Esophagus muscularis mucosa (tissue), 4 donors: Measurements from ENCODE around the gene ZFP36L1. TPM values are rescaled to one million over a fixed set of nuclear protein-coding genes. Genes with fewer than 3 reads are reported as not detected.

ENCODE experiments used
- DNase-seq: peaks from one replicate; pipeline ENCODE4 v3.0.0-alpha.2; 2017; ENCODE audit errors: extremely low spot score
- H3K27ac ChIP-seq, 4 donors: fragments of 200-600 bp; sonication (generic); replicated peaks in 1 of 4; 1 replicate in 3 of 4; 2 replicates in 1 of 4; pipeline ENCODE4 v1.5.1; 2016 to 2019; ENCODE audit warnings: mild to moderate bottlenecking in 1 of 4
- H3K27me3 ChIP-seq, 4 donors: fragments of 200-600 bp; sonication (generic); one replicate each; pipeline versions ENCODE4 v1.5.1 to v1.6.0; 2016 to 2019
- H3K36me3 ChIP-seq, 4 donors: fragments of 200-600 bp; sonication (generic); one replicate each; pipeline ENCODE4 v1.5.1; 2016 to 2019
- H3K4me1 ChIP-seq, 4 donors: fragments of 200-600 bp; sonication (generic); one replicate each; pipeline ENCODE4 v1.5.1; 2016 to 2019
- H3K4me3 ChIP-seq, 4 donors: fragments of 200-600 bp; sonication (generic); 1 replicate in 2 of 4; 2 replicates in 2 of 4; pipeline ENCODE4 v1.5.1; 2016 to 2019; ENCODE audit warnings: mild to moderate bottlenecking in 4 of 4, moderate library complexity in 1 of 4
- H3K9me3 ChIP-seq, 4 donors: fragments of 200-600 bp; sonication (generic); 1 replicate in 3 of 4; 2 replicates in 1 of 4; pipeline ENCODE4 v1.5.1; 2016 to 2019
- EP300 ChIP-seq: sonication (generic); formaldehyde crosslinking; IDR thresholded peaks from one replicate; pipeline ENCODE4 v1.6.1; 2017; ENCODE audit warnings: antibody characterized with exemption
- POLR2A ChIP-seq: fragments of 450-650 bp; IDR thresholded peaks from one replicate; pipeline ENCODE4 v1.6.1; 2017; ENCODE audit warnings: antibody characterized with exemption, moderate library complexity, mild to moderate bottlenecking, low read depth
- POLR2AphosphoS5 ChIP-seq, 2 donors: sonication (generic); formaldehyde crosslinking; IDR thresholded peaks; one replicate each; pipeline ENCODE4 v1.6.1; 2017; ENCODE audit warnings: antibody characterized with exemption in 2 of 2
- WGBS: methylation state at CpG from one replicate; pipeline ENCODE4 v1.1.5; 2018; 5-methylcytosine and 5-hydroxymethylcytosine counted together
- intact Hi-C: fragments of 100-400 bp; cut with DNase I; formaldehyde crosslinking; loops from one replicate; pipeline ENCODE4 v1.15.1; 2023
- total RNA-seq, 4 donors: library from RNA; depleted of rRNA; stranded (reverse); fragments of >200 nt; gene quantifications; one replicate each; pipeline versions ENCODE4 v1.1.0 to v1.2.1, GENCODE V29; 2016
- TF ChIP-seq, protein P1 (sequence below), 3 experiments: fragments of 200-600 bp in 2 of 3; fragments of 450-650 bp in 1 of 3; sonication (generic) in 2 of 3; IDR thresholded peaks; one replicate each; pipeline ENCODE4 v1.5.1; 2017 to 2019; ENCODE audit warnings: antibody characterized with exemption in 3 of 3, mild to moderate bottlenecking in 2 of 3, moderate library complexity in 1 of 3

ZFP36L1 gene
- total RNA-seq, 4 donors from 2014 or later: 191 to 704 (median 444) TPM

DNA sequence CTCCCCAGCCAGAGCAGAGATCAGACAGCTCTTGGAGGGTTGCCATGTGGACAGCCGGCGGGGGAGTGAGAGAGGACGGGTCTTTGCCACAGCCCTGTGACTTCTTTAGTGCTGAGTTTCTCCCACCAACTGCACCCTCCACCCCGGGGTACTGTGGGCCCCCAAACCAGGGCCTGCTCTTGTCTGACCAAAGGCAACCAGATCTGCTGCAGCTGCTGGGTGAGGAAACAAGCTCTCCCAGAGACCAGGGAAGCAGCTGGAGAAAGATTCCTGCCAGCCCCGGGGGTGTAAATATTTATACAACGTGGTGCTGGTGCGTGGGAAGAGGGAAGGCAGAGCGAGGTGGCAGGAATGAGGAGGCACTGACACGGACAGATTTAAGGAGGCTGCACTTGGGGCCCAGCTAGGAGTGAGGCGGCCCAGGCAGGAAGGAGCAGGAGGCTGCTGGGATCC is 14.3 kb upstream of the ZFP36L1 start:
- no peaks in the 10 kb centered on the region for H3K27me3 ChIP-seq
- TF ChIP-seq, protein P1, sequence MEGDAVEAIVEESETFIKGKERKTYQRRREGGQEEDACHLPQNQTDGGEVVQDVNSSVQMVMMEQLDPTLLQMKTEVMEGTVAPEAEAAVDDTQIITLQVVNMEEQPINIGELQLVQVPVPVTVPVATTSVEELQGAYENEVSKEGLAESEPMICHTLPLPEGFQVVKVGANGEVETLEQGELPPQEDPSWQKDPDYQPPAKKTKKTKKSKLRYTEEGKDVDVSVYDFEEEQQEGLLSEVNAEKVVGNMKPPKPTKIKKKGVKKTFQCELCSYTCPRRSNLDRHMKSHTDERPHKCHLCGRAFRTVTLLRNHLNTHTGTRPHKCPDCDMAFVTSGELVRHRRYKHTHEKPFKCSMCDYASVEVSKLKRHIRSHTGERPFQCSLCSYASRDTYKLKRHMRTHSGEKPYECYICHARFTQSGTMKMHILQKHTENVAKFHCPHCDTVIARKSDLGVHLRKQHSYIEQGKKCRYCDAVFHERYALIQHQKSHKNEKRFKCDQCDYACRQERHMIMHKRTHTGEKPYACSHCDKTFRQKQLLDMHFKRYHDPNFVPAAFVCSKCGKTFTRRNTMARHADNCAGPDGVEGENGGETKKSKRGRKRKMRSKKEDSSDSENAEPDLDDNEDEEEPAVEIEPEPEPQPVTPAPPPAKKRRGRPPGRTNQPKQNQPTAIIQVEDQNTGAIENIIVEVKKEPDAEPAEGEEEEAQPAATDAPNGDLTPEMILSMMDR (IDR thresholded peaks at IDR 0.05): peak in 1 of 3 experiments; percentile 3
- TF ChIP-seq POLR2AphosphoS5 (IDR thresholded peaks at IDR 0.05) (peak; percentile 55 to 63), EP300 (no peak)
- intact Hi-C loops: no loop called here
- WGBS: 5% methylated on average over 9 of the region's 10 CpGs
- peak; percentile 92 for DNase-seq
- peaks cover 28 to 63% (median 60%) of the 10 kb centered on the region in 4 donors for H3K4me1 ChIP-seq
- H3K4me3 ChIP-seq: no peak overlapping the region
- H3K27ac ChIP-seq: peak overlapping the region; percentile 83 to 88 (median 85)
- no peaks in the 10 kb centered on the region for H3K36me3 ChIP-seq
- H3K9me3 ChIP-seq: peaks cover 0 to 7% (median 2%) of the 10 kb centered on the region in 4 donors

DNA sequence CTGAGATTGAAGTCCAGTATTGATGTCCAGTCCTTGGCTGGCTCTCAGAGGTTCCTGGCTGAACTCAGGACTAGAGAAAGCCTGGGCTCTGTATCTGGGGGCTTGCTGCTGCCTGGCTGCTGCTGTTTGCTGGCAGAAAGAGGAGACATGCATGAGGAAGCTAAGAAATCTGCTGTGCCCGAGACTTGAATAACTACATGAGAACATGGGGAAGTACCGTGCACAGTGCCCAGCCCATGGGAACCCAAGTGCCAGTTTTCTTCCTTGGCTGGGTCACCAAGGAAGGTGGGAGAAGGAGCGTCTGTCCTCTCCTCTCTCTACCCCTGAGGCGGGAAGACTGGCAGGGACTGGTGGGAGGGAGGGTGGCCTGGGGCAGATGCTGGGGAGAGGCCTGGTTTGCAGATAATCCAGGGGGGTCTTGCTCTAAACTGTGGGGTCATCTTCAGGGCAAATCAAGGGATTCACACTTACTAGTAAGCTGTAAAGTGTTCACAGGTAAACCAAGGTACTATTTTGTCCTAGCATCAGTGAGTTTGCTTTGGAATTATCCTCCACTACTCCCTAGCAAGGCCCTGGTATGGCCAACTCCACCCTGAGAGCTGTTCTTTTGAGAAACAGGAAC is 13.8 kb upstream of the ZFP36L1 start:
- H3K27me3 ChIP-seq: no peaks in the 10 kb centered on the region
- H3K4me1 ChIP-seq: peaks cover 28 to 63% (median 57%) of the 10 kb centered on the region in 4 donors
- peak; percentile 86 for DNase-seq
- no peaks in the 10 kb centered on the region for H3K36me3 ChIP-seq
- no peak overlapping the region for H3K4me3 ChIP-seq
- peak overlapping the region; percentile 83 to 88 (median 85) for H3K27ac ChIP-seq
- TF ChIP-seq POLR2A (no peak), POLR2AphosphoS5 (IDR thresholded peaks at IDR 0.05) (no peak), EP300 (no peak)
- TF ChIP-seq, protein P1 (IDR thresholded peaks at IDR 0.05): no peak
- WGBS: 39% methylated on average over 4 of the region's 4 CpGs
- intact Hi-C loops: no loop called here
- H3K9me3 ChIP-seq: peaks cover 0 to 9% (median 2%) of the 10 kb centered on the region in 4 donors

DNA sequence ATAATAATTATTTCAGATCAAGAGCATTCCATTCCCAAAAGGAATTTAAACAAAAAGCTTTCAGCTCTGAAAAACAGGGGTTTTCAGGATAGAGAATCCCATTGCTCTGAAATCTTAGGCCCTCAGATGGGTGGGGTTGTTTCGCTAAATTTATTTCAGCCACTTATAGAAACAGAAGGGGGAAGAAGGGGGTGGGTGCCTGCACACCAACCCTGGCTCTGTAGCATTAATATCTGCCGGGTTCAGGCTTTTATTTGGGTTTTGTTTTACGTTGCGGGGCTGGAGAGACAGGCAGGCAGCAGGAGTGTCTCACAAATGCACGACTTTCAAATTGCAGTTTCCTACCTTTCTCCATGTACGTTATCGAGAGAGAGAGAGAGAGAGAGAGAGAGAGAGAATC is 12.5 kb upstream of the ZFP36L1 start:
- TF ChIP-seq, protein P1 (IDR thresholded peaks at IDR 0.05): no peak
- TF ChIP-seq POLR2A: no peak
- TF ChIP-seq EP300: no peak
- no peak for TF ChIP-seq POLR2AphosphoS5 (IDR thresholded peaks at IDR 0.05)
- Histone ChIP-seq H3K4me3 (no peak overlapping the region), H3K27ac (peak overlapping the region; percentile 83 to 88 (median 85)), H3K9me3 (peaks cover 0 to 13% (median 4%) of the 10 kb centered on the region in 4 donors), H3K27me3 (no peaks in the 10 kb centered on the region), H3K4me1 (peaks cover 28 to 58% (median 56%) of the 10 kb centered on the region in 4 donors), H3K36me3 (no peaks in the 10 kb centered on the region)
- WGBS: 59% methylated on average over 7 of the region's 7 CpGs
- intact Hi-C loops: no loop called here
- no peak for DNase-seq

DNA sequence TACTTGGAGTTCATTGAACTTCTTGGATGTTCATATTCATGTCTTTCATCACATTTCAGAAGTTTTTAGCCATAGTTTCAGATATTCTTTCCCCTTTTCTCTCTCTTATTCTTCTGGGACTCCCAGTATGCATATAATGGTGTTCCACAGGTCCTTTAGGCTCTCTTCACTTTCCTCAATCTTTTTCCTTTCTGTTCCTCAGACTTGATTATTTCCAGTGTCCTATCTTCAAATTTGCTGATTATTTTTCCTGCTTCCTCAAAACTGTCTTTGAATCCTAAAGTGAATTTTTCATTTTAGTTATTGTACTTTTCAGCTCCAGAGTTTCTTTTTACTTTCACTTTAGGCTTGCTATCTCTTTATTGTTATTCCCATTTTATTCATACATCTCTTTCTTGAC is 8.8 kb upstream of the ZFP36L1 start:
- Histone ChIP-seq H3K4me3 (no peak overlapping the region), H3K27ac (no peak overlapping the region), H3K9me3 (peaks cover 0 to 13% (median 4%) of the 10 kb centered on the region in 4 donors), H3K4me1 (peaks cover 6 to 34% (median 30%) of the 10 kb centered on the region in 4 donors), H3K27me3 (no peaks in the 10 kb centered on the region), H3K36me3 (no peaks in the 10 kb centered on the region)
- no peak for DNase-seq
- TF ChIP-seq POLR2A: no peak
- no peak for TF ChIP-seq POLR2AphosphoS5 (IDR thresholded peaks at IDR 0.05)
- TF ChIP-seq EP300: no peak
- TF ChIP-seq, protein P1 (IDR thresholded peaks at IDR 0.05): no peak
- intact Hi-C loops: no loop called here

DNA sequence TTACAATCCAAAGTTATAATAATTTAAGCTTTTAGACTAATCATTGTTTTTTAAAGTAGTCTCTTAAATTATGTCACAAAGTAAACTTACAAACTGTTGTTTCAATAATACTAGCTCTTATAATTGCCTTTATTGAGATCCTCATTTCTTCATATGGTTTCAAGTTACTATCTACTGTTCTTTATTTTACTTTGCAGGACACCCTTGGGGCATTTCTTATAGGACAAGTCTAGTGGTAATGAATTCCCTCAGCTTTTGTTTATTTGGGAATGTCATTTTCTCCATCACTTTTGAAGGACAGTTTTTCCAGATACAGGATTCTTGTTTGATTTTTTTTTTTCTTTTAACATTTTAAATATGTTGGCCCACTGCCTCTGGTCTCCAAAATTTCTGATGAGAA is 8.1 kb upstream of the ZFP36L1 start:
- TF ChIP-seq POLR2AphosphoS5 (IDR thresholded peaks at IDR 0.05) (no peak), EP300 (no peak), POLR2A (no peak)
- TF ChIP-seq, protein P1 (IDR thresholded peaks at IDR 0.05): no peak
- intact Hi-C loops: no loop called here
- no peaks in the 10 kb centered on the region for H3K36me3 ChIP-seq
- peaks cover 6 to 34% (median 30%) of the 10 kb centered on the region in 4 donors for H3K4me1 ChIP-seq
- H3K9me3 ChIP-seq: peaks cover 0 to 13% (median 4%) of the 10 kb centered on the region in 4 donors
- no peaks in the 10 kb centered on the region for H3K27me3 ChIP-seq
- H3K27ac ChIP-seq: no peak overlapping the region
- no peak overlapping the region for H3K4me3 ChIP-seq
- no peak for DNase-seq
